CMK (cell line): Measurements from ENCODE around the gene SLC33A1.

Experiments
- DNase-seq: peaks from one replicate; pipeline ENCODE4 v3.0.0-alpha.2; 2010; ENCODE audit warnings: low read depth

SLC33A1 gene

GRCh38 chr3:155790272-155790925 lies 63.8 kb downstream of the SLC33A1 start:
- no peak for DNase-seq

- no peak for DNase-seq
Measured at GRCh38 chr3:155785662-155786295, 68.4 kb downstream of the SLC33A1 start.

- no peak for DNase-seq
Measured at GRCh38 chr3:155782390-155782953, 71.8 kb downstream of the SLC33A1 start.

- no peak for DNase-seq
Measured at GRCh38 chr3:155780291-155780690, 73.9 kb downstream of the SLC33A1 start.

- DNase-seq: no peak
Measured at GRCh38 chr3:155778462-155778861, 75.8 kb downstream of the SLC33A1 start.

- DNase-seq: no peak
Measured at GRCh38 chr3:155772801-155773200, 81.4 kb downstream of the SLC33A1 start.

GRCh38 chr3:155771126-155771525 lies 83.1 kb downstream of the SLC33A1 start:
- no peak for DNase-seq
